Endothelial cell (in vitro differentiated cells): ENCODE data around the gene ARHGAP12. TPM values are rescaled to one million over a fixed set of nuclear protein-coding genes. Genes with fewer than 3 reads are reported as not detected.

Experiments used
- DNase-seq: peaks from one replicate; pipeline ENCODE4 v3.0.0; 2021; ENCODE audit warnings: low spot score
- H3K27ac Mint-ChIP-seq: one replicate; pipeline ENCODE4 v1.8.0; 2021; ENCODE audit warnings: mixed read lengths, inconsistent platforms; ENCODE audit not compliant: unreplicated experiment
- H3K27me3 Mint-ChIP-seq: one replicate; pipeline ENCODE4 v1.8.0; 2021; ENCODE audit warnings: mild to moderate bottlenecking, moderate library complexity, mixed read lengths, inconsistent platforms; ENCODE audit not compliant: unreplicated experiment
- H3K36me3 Mint-ChIP-seq: one replicate; pipeline ENCODE4 v1.8.0; 2021; ENCODE audit warnings: mild to moderate bottlenecking, low read depth, mixed read lengths, inconsistent platforms; ENCODE audit not compliant: unreplicated experiment
- H3K4me1 Mint-ChIP-seq: one replicate; pipeline ENCODE4 v1.8.0; 2021; ENCODE audit warnings: mild to moderate bottlenecking, mixed read lengths, inconsistent platforms; ENCODE audit not compliant: unreplicated experiment
- H3K4me3 Mint-ChIP-seq: one replicate; pipeline ENCODE4 v1.8.0; 2021; ENCODE audit warnings: mild to moderate bottlenecking, mixed read lengths, inconsistent platforms; ENCODE audit not compliant: unreplicated experiment
- H3K9me3 Mint-ChIP-seq: one replicate; pipeline ENCODE4 v1.8.0; 2021; ENCODE audit warnings: mixed read lengths, inconsistent platforms; ENCODE audit not compliant: unreplicated experiment
- total RNA-seq: library from RNA; stranded (reverse); fragmentation: NEBNext Ultra II Directional; extraction: Animal tissue kit (Norgen Biotek cat#: 25700); gene quantifications from one replicate; pipeline ENCODE4 v1.2.1, GENCODE V29; 2021; ENCODE audit not compliant: unreplicated experiment
- TF ChIP-seq, protein P1 (sequence below): fragments of 200-600 bp; sonication (generic); IDR thresholded peaks from one replicate; pipeline ENCODE4 v1.5.0; 2021; ENCODE audit warnings: antibody characterized with exemption; ENCODE audit not compliant: unreplicated experiment

The ARHGAP12 gene
- total RNA-seq, 1 donor from 2014 or later = 39.0 TPM

GRCh38 chr10:31878486-31878885 is 50.1 kb downstream of the ARHGAP12 start:
- Mint-ChIP-seq H3K27me3 (no peaks in the 10 kb centered on the region), H3K9me3 (no peaks in the 10 kb centered on the region), H3K27ac (peak overlapping the region; percentile 61), H3K4me3 (no peak overlapping the region), H3K36me3 (no peaks in the 10 kb centered on the region), H3K4me1 (peaks cover 7% of the 10 kb centered on the region)
- TF ChIP-seq, protein P1, sequence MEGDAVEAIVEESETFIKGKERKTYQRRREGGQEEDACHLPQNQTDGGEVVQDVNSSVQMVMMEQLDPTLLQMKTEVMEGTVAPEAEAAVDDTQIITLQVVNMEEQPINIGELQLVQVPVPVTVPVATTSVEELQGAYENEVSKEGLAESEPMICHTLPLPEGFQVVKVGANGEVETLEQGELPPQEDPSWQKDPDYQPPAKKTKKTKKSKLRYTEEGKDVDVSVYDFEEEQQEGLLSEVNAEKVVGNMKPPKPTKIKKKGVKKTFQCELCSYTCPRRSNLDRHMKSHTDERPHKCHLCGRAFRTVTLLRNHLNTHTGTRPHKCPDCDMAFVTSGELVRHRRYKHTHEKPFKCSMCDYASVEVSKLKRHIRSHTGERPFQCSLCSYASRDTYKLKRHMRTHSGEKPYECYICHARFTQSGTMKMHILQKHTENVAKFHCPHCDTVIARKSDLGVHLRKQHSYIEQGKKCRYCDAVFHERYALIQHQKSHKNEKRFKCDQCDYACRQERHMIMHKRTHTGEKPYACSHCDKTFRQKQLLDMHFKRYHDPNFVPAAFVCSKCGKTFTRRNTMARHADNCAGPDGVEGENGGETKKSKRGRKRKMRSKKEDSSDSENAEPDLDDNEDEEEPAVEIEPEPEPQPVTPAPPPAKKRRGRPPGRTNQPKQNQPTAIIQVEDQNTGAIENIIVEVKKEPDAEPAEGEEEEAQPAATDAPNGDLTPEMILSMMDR = no peak
- no peak for DNase-seq

- Mint-ChIP-seq H3K4me1 (peaks cover 4% of the 10 kb centered on the region), H3K27me3 (no peaks in the 10 kb centered on the region), H3K4me3 (no peak overlapping the region), H3K27ac (peak overlapping the region; percentile 70), H3K9me3 (no peaks in the 10 kb centered on the region), H3K36me3 (no peaks in the 10 kb centered on the region)
- TF ChIP-seq, protein P1 = no peak
- no peak for DNase-seq
Measured at GRCh38 chr10:31876652-31877352, 51.8 kb downstream of the ARHGAP12 start.

DNA sequence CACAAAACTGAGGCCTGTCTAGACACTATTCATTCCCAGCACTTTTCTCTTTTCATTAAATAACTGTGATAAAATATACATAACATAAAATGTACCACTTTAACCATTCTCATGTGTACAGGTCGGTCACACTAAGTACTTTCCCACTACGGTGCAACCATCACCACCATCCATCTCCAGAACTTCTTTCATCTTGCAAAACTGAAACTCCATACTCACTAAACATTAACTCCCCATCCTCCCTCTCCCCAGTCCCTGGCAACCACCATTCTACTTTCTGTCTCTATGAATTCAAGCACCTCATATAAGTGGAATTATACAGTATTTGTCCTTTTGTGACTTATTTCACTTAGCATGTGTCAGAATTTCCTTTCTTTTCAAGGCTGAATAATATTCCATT is 53.0 kb downstream of the ARHGAP12 start:
- no peak overlapping the region for H3K4me3 Mint-ChIP-seq
- no peak overlapping the region for H3K27ac Mint-ChIP-seq
- no peaks in the 10 kb centered on the region for H3K36me3 Mint-ChIP-seq
- no peaks in the 10 kb centered on the region for H3K9me3 Mint-ChIP-seq
- TF ChIP-seq, protein P1 = no peak
- peaks cover 4% of the 10 kb centered on the region for H3K4me1 Mint-ChIP-seq
- no peaks in the 10 kb centered on the region for H3K27me3 Mint-ChIP-seq
- DNase-seq = no peak

- TF ChIP-seq, protein P1 = no peak
- H3K27me3 Mint-ChIP-seq = no peaks in the 10 kb centered on the region
- DNase-seq = no peak
- no peaks in the 10 kb centered on the region for H3K9me3 Mint-ChIP-seq
- H3K36me3 Mint-ChIP-seq = no peaks in the 10 kb centered on the region
- H3K27ac Mint-ChIP-seq = no peak overlapping the region
- H3K4me1 Mint-ChIP-seq = peaks cover 4% of the 10 kb centered on the region
- no peak overlapping the region for H3K4me3 Mint-ChIP-seq
Measured at GRCh38 chr10:31873724-31874123, 54.9 kb downstream of the ARHGAP12 start.

GRCh38 chr10:31871266-31872065 is 57.2 kb downstream of the ARHGAP12 start:
- no peak overlapping the region for H3K27ac Mint-ChIP-seq
- no peak for DNase-seq
- TF ChIP-seq, protein P1 = no peak
- H3K9me3 Mint-ChIP-seq = no peaks in the 10 kb centered on the region
- H3K4me1 Mint-ChIP-seq = peaks cover under 1% of the 10 kb centered on the region
- H3K4me3 Mint-ChIP-seq = no peak overlapping the region
- H3K27me3 Mint-ChIP-seq = no peaks in the 10 kb centered on the region
- no peaks in the 10 kb centered on the region for H3K36me3 Mint-ChIP-seq
